ENCODE results near the gene RGS11. TPM values are rescaled to one million over a fixed set of nuclear protein-coding genes. Genes with fewer than 3 reads are reported as not detected.

The RGS11 gene
- total RNA-seq, 1 donor from 2014 or later: 2.4 TPM

- DNase-seq (ENCODE audit: low spot score, unreplicated experiment): no peak
- peaks cover 16% of the 10 kb centered on the region for H3K36me3 Mint-ChIP-seq (ENCODE audit: insufficient read depth)
- TF ChIP-seq CTCF (IDR thresholded peaks at IDR 0.05; ENCODE audit: unreplicated experiment): no peak
- no peaks in the 10 kb centered on the region for H3K9me3 Mint-ChIP-seq (ENCODE audit: low read depth)
- H3K27me3 Mint-ChIP-seq: peaks cover 3% of the 10 kb centered on the region
- no peak overlapping the region for H3K4me3 Mint-ChIP-seq (ENCODE audit: low read depth)
- no peaks in the 10 kb centered on the region for H3K4me1 Mint-ChIP-seq (ENCODE audit: low read depth)
- H3K27ac Mint-ChIP-seq: no peak overlapping the region
Measured at GRCh38 chr16:286491-287297, 10.9 kb upstream of the RGS11 start.

GRCh38 chr16:285146-286055 is 9.7 kb upstream of the RGS11 start:
- TF ChIP-seq CTCF (IDR thresholded peaks at IDR 0.05; ENCODE audit: unreplicated experiment): no peak
- Mint-ChIP-seq H3K4me3 (ENCODE audit: low read depth) (no peak overlapping the region), H3K27ac (no peak overlapping the region), H3K36me3 (ENCODE audit: insufficient read depth) (peaks cover 15% of the 10 kb centered on the region), H3K9me3 (ENCODE audit: low read depth) (no peaks in the 10 kb centered on the region), H3K4me1 (ENCODE audit: low read depth) (no peaks in the 10 kb centered on the region), H3K27me3 (peaks cover 3% of the 10 kb centered on the region)
- DNase-seq (ENCODE audit: low spot score, unreplicated experiment): no peak

- no peak for TF ChIP-seq CTCF (IDR thresholded peaks at IDR 0.05; ENCODE audit: unreplicated experiment)
- no peaks in the 10 kb centered on the region for H3K9me3 Mint-ChIP-seq (ENCODE audit: low read depth)
- no peaks in the 10 kb centered on the region for H3K4me1 Mint-ChIP-seq (ENCODE audit: low read depth)
- H3K27ac Mint-ChIP-seq: peak overlapping the region; percentile 69
- H3K4me3 Mint-ChIP-seq (ENCODE audit: low read depth): no peak overlapping the region
- H3K36me3 Mint-ChIP-seq (ENCODE audit: insufficient read depth): peaks cover 15% of the 10 kb centered on the region
- no peak for DNase-seq (ENCODE audit: low spot score, unreplicated experiment)
- H3K27me3 Mint-ChIP-seq: peaks cover 3% of the 10 kb centered on the region
Measured at GRCh38 chr16:284204-285120, 8.7 kb upstream of the RGS11 start.

GRCh38 chr16:283033-283805 is 7.5 kb upstream of the RGS11 start, which contains the start of gene PDIA2:
TSS of gene PDIA2 (plus strand) at chr16:283164. CDS start at chr16:283170, 6 bp downstream.
- H3K27me3 Mint-ChIP-seq: peaks cover 12% of the 10 kb centered on the region
- no peak within 1 kb of the TSS for H3K4me3 Mint-ChIP-seq (ENCODE audit: low read depth)
- H3K27ac Mint-ChIP-seq: no peak within 1 kb of the TSS
- H3K9me3 Mint-ChIP-seq (ENCODE audit: low read depth): no peaks in the 10 kb centered on the region
- TF ChIP-seq CTCF (IDR thresholded peaks at IDR 0.05; ENCODE audit: unreplicated experiment): no peak
- H3K4me1 Mint-ChIP-seq (ENCODE audit: low read depth): no peaks in the 10 kb centered on the region
- DNase-seq (ENCODE audit: low spot score, unreplicated experiment): no peak
- H3K36me3 Mint-ChIP-seq (ENCODE audit: insufficient read depth): peaks cover 15% of the 10 kb centered on the region

Data from progenitor cell of endocrine pancreas (in vitro differentiated cells).